ENCODE data around the gene CAMSAP1.

Gene CAMSAP1

DNA sequence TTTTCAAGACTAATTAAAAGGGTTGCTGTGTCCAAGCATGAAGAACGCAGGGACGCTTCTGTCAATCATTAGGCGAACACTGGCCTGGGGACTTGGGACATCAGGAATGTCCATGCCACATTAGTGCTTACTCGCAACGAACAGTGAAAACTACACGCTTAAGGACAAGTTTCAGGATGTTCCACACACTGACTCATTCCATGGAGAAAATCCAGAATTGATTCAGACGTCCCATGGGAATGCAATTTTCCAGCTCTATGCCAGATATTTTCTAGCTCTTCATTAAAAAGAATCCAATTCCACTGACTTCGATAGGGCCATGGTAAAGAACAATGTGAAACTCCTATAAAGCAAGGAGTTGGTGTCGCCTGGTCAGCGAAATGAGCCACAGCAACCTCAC lies 98.2 kb downstream of the CAMSAP1 start:
- DNase-seq: no peak

DNA sequence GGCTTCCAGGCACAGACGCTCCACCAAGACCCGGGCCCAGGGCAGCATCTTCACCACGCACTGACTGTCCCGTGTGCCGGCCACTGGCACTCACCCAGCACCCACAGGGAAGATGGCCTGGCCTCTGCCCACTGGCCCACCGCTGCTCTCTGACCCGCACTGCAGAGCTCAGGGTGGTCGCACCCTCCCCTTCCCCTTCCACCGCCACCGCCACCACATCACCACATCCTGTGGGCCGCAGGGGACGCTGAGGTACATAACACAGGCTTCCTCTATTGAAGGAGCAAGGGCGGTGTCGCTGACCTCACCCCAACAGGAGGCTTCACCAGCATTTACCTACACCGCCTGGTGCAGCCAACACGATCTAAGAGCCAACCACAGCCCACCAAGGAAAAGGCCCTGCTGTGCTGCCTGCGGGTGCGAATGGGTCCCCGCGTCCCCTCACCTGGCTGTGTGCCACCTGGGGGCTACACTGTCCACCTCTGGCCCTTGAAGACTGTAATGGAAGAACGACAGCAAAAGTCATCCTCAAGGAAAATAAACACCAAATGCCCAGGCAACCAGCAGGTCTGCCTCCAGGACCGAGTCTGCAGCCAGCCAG lies 101.8 kb downstream of the CAMSAP1 start:
- DNase-seq: no peak

DNA sequence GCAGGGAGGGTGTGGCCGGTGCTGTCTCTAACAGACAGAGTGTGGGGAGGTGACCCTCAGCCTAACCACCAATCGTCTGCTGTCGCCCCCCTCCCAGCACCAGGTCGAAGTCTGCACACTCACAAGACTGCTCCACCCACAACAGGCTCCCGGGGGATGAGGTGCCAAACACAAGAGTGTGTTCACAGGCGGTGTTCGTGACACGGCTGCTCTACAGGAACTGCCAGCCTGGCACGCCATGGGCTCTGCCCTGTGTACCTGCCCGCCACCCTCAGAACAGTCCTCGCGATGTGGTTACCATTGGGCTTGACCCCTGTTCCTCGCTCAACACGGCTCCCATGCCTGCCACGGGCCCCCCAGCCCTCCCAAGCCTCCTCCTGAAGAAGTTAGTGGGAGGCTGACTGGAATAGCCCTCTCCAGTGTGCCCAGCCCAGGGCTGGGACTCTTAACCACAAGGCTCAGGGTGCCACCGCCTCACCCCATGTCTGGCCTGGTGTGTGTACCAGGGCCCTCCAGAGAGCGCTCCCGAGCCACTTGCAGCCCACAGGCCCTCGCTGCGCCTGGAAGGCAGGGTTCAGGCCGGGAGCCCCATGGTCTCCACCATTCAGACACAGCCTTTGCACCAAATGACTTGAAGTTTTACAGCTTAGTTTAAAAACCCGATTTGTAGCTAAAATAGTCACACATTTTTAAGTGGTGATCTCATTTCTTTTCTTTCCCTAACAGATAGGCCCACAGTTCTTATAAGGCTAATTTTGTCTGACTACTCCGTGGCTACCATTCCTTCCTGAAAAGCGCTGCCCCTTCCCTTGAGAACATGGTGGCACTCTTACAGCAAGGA lies 102.5 kb downstream of the CAMSAP1 start:
- DNase-seq: no peak

DNA sequence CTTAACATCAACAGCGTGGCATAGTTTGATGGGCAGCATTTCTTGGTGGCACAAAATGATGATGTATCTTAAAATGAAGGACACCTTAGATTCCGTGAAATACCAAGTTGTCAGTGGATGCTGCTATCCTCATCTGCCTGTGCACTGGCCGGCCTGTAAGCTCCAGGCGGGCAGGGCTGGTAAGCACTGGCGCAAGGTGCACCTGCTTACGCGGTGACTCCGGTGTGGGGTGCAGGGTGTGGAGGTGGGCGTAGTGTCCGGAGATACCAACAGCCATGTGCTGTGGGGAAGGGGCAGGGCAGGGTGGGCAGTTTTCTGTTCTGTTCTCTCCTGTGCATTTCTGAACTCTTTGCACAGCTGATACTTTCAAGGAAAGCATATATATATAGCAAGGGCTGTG lies 103.9 kb downstream of the CAMSAP1 start:
- DNase-seq: no peak

DNA sequence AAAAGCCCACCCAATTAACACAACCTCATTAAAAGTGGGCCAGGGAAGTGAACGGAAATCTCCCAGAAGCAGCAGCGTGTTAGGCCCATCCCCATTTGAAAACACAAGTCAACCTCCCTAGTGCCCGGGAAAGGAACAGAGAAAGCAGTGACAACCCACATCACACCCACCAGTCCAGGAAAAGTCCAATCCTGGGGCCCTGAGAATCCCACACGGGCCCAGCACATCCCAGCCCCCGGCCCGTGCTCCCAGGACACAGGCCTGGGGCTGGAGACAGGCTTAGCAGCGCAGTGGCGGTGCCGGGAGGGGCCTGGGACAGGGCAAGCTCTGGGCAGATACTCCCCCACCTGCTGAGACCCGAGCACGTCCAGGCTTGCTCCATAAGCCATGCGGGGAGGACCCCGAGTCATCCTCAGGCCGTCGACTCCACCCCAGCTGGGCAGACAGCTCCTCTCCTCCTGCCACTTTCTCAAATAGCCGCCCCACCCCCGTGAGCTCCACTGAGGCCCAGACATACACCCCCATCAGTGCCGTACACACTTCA lies 104.4 kb downstream of the CAMSAP1 start:
- DNase-seq: no peak

DNA sequence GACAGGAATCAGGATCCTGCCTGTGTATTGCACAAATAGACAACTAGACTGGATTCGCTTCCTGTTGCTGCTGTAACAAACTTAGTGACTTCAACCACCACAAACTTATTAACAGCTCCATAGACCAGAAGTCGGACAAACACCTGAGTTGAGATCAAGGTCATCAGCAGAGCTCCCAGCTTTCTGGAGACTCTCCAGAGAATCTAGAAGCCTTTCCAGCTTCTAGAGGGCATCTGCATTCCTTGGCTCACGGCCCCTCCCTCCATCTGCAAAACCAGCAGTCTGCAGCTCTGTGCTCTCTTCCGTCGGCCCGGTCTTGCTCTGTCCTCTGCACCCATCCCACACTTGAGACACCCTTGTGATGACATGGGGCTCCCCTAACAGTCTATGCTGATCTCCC lies 106.3 kb downstream of the CAMSAP1 start:
- no peak for DNase-seq

DNA sequence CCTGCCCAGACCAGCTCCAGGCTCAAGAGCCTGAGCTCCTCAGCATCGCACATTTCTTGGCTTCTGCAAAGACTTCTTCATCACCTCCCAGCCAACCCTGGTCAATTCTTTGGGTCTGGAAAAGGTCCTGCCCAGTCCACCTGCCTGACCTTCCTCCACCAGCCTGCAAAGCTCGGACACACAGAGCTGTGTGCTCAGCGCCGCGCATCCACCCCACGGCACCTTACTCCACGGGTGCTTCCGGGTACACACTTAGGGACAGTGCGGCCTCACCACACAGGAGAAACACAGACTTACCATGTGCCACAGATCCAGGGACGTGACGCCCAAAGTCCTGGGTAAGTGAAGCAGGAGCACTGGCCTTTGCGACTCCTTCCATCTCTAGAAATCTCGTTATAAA lies 108.1 kb downstream of the CAMSAP1 start:
- DNase-seq: no peak

DNA sequence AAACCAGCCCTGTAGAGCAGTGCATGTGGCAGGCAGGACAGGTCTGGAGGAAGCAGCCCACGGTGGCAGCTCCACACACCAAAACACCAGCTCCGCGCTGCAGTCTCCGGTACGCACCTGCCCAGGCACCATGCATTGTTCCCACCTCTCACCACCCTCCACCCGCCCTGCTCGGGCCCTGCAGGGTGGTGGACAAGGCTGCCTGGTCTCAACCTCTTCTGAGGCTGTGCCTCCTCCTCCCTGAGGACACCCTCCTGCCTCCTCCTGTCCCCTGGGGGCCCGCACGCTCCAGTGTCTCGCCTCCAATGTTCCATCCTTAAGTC lies 109.1 kb downstream of the CAMSAP1 start:
- DNase-seq: no peak

DNA sequence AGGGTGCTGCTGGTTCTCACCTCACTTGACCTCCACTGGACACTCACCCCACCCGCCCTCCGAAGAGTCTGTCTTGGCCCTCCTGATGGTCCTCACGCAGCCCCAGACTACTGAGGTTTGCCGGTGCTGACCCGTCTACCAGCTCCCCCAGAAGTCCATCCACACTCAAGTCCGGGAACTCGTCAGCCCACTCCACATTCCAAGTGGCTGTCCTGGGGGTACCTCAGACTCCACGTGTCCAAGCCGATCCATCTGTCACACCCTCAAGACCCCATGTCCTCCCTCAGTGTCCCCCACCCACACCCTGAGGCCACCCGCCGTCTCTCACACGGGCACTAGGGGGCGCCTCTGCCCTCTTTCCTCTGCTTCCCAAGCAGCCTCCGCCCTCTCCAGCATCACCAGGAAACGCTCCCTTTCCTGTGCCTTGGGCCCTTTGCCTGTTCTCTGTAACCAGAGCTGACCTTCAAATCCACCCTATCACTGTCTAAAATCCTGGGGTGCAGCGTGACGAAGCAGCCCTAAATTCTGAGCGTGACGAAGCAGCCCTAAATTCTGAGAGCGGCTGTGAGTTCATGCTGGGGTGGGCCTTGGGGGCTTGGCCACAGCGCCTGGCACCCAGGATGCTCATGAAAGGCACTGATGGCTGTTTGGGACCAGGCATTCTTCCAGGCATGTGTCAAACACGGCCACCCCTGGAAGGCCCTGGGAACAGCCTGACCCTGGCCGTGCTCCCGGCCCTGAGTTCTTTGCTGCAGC lies 109.7 kb downstream of the CAMSAP1 start:
- DNase-seq: no peak

DNA sequence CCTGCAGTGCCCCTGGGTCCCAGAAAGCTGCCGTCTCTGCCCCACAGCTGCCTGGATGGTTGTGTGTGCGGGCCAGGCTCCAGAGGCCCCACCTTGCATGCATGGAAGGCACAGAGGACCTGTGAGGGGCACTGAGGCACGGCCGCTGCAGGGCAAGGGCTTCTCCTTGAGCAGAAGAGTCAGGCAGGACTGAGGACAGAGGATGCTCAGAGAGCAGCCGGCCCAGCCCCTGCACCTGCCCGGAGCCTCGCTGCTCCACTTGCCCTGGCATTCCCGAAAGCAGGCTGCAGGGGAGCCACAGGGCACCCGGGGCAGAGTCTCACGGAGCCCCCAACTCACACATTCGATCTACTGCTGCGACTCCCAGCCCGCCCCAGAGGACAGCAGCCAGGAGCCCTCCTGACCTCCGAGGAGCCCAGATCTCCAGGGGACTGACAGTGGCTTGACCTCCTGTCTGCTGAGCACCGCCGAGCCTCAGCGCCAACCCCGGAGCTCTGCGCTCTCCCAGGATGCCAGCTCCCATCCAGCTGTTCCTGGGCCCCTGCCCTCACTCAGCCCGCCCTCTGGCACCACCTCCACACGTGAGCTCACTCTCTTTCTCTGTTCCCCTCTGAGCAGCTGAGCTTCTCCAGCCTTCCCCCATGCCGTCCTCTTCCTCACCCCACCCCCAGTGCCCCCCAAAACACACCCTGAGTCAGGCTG lies 110.4 kb downstream of the CAMSAP1 start:
- no peak for DNase-seq

DNA sequence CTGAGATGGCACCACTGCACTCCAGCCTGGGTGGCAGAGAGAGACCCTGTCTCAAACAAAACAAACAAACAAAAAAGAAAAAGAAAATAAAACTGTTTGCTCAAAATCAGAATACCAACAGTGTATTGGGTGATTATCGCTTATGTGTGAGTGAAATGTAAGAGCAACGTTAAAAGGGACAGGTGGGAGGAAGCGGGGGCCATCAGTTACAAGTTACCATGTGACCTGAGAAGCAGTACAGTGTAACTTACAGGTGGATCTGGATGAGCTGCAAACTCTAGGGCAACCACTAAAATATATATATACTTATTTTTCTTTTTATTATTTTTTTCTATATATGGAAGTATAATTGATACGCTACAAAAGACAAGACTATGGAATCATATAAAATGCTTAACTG lies 112.0 kb downstream of the CAMSAP1 start:
- no peak for DNase-seq

DNA sequence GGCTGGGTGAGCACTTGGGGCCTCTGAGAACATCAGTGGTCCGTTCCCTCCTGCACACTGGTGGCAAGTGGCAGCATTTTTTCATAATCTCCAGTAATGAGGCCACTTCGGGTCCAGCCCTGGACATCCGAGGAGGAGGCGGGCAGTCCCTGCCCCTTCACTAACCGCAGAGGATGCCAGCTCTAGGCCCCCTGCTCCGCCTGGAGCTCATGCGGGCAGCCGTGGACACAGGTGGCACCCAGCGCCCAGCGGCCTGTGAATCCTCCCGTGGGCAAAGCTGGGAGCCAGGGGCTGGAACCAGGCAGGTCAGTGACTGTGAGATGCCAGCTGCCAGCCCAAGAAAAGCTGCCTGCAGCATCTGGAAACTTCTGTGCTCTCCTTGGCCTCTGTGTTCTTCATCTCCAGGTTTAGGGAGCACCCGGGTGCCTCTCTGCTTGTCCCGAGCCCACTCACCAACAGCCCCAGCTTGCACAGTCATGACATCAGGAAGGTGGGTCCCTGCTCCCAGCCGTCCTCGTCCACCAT lies 112.9 kb downstream of the CAMSAP1 start:
- no peak for DNase-seq

DNA sequence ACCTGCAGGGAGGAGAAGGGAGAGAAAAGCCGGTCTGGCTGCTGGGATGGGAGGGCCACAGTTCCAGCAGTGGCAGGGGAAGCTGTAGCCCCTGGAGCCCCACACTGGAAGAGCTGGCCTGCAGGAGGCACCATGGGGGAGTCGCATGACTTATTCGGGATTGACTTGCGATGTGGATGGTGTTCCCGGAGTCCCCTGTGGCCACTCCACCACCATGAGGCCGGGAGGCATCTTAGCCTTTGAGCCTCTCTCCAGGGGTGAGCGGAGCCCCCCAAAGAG lies 113.3 kb downstream of the CAMSAP1 start:
- DNase-seq: no peak

DNA sequence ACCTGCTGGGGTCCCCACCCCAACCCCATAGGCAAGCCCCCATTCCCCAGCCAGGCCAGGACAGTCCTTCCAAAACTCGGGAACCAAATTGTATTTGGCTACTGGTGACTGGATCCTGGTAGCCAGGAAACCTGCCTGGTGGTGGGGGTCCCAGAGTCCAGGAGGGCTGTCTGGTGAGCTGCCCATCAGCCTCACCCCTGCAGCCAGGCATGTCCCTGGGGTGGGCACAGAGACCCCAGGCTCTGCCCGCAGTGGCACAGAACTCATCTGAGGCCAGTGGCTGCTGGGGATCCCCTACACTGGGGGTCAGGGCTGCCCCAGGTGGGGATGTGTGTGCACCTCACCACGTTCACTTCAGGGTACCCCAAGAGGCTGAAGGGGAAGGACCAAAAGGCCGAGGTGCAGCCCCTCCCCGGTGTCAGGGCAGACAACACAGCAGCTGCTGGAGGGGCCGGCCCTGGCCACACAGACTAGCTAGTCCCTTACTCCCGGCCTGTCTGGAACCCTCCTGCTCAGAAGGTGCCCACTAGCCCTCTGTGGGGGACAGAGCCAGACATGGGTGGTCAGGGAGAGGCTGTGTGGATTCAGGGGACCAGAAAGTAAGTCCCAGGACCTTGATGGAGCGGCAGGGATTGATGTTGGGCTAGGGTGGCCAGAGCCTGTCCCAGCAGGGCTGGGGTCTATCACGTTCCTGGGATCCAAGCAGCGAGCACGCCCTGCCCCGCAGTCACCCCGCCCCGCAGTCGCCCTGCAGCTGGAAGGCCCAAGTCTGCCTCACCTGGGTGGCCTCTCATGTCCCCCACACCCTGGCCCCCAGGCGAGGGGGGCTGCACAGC lies 113.9 kb downstream of the CAMSAP1 start:
- no peak for DNase-seq

DNA sequence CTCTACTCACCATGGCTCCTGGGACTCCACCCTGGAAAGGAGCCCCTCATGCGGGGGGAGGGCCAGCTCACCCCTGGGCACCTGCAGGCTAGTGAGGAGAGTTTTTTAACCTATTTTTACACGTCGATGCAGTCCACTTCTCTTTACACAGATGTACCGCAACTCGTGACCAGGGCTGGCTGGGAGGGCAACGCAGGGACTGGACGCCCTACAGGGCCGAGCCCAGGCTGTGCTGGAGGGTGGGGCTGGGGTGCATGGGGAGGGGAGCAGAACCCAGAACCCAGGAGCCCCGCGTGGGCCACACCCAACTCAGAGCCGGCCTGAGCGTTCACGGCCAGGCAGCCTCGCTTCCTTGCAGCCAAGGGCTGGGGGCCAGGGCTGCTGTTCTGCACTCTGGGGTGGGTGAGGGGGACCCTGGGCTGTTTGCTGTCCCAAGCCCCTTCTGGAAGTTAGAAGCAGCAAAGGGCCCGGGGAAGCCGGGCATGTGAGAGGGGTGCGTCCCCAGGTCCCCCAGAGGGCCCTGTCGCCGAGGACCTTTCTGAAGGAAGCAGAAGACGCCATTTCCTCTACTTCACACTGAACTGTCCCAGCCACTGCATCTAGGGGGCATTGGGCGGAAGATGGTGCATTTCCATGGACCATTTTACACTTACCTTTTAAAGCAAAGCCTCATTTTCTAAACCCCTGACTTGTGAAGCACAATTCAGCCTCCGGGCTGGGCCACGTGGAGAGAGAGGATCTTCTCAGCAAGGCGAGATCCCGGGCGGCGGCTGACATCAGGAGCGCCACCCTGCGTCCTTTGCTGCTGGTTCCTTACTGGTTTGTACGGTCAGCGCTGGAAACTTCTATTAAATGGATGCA lies 114.8 kb downstream of the CAMSAP1 start:
- no peak for DNase-seq

DNA sequence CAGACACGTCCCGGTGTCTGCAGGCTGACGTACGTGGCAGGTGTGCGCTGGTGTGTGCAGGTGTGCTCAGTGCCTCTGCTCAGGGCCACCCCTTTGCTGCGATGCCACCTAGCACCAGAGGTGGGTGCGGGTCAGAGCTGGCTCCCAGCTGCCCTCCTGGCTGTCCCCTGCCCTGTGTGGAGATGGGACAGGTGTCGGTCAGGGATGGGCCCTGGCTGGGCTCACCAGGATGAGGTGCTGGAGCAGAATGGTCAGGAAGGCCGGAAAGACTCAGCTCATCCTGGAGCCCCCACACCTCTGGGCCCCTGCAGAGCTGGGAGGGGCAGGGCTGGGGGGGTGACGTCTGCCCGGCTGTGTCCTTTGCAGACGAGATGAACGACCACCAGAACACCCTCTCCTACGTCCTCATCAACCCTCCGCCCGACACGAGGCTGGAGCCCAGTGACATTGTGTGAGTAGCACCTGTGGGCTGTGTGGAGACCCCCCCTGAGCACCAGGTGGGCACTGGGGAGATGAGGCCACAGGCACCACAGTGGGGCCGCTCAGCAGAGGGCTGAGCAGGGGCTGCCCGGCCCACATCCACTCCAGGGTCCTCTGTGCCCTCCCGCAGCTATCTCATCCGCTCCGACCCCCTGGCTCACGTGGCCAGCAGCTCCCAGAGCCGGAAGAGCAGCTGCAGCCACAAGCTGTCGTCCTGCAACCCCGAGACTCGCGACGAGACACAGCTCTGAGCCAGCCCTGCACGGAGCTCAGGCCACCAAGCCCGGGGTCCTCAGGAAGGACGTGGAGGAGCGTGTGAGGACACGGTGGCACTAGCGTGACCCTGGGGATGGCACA lies 115.7 kb downstream of the CAMSAP1 start:
- DNase-seq: no peak

DNA sequence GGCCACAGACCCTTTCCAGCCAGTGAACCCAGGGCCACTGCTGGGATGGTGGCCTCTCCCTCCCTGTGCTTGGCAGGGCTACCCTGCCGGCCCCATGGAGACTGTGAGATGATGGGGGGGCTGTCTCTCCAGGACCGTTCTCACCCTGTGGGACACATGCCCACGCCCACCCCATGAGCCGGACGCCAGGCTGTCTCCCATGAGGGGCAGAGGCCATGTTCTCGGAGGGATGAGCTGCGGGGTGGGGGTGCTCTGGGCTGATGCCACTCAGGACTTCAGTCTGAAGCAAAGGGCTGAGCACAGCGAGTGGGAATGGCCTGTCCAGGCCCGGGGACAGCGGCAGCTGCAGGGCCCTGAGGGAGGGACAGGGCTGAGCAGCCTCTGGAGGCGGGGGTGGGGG lies 116.5 kb downstream of the CAMSAP1 start:
- DNase-seq: no peak

DNA sequence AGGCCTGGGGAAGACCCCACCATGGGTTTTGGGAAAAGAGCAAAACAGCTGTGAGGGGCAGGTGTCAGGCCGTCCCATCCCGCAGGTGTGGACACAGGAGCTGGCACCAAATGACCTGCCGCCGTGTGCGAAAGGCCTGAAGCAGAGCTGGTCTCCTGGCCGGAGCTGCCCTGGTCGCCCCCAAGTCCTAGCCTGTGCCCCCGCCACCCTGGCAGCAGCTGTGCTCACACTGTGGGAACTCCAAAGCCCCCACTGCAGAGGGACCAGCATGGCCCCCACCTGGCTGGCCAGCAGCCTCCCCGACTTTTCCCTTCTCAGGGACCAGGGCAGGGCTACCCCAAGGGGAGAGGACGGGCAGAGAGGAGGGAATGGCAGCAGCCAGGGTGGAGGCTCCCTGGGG lies 117.0 kb downstream of the CAMSAP1 start:
- DNase-seq: no peak

DNA sequence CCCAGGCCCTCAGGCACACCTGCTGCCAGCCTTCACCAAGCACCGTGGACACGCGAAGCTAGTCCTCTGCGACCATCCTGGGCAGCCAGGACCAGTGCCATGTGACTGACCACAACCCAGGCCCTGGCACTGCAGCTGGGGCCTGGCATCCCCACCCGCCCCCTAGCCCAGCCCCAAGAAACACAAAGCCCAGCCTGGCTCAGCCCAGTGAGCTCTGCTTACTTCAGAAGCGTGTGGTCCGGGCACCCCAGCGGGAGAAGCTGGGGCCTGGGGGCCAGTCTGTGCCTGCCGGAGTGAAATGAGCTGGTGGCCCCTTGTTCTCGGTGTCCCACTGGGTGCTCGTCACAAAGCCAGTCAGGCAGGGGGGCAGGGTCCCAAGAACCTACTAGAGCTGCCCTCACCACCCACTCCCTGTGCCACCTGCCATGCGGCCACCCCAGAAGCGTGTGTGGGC lies 117.5 kb downstream of the CAMSAP1 start:
- DNase-seq: no peak

DNA sequence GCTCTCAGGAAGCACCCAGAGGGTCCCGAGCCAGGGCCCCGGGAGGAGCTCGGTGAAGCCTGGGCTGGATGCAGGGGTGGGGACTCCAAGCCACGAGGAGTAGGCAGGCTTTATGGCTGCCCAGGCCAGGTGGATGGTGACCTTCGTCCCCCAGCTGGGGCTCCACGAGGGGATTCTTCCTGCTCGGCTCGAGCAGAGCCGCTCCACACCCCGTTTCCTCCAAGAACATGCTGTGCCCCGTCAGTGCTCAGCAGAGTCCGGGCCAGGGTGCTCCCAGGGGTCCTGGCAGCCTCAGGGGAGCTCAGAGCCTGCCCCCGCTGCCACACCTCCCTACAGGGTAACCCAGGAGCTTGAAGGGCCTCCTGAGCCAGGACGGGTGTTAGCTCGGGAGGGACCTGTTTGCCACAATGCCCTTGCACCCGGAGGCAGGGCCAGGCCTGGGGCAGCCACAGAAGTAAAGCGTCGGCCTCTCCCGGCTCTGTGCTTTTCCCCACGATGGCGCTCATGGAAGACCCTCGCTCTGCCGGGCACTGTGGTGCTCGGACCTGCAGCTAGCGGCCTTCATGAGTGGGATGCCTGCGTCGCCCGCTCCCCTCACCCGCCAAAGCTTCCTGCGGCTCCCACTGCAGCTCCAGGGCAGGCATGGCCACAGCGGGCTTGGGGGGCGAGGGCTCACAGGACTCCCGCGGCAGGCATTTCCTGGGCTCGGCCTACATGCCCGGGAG lies 118.6 kb downstream of the CAMSAP1 start:
- no peak for DNase-seq

Data from DMS 273 treated with DMSO at 0.1 percent for 48 hours (cell line).